PC-9 (cell line): Measurements from ENCODE around the gene UTS2R.

ENCODE experiments used
- EZH2 ChIP-seq: fragments of 200-600 bp; sonication (generic); IDR thresholded peaks from 2 replicates; pipeline ENCODE4 v1.8.0; 2017; ENCODE audit warnings: antibody characterized with exemption, low read depth
- TF ChIP-seq, protein P1 (sequence below): fragments of 200-600 bp; sonication (generic); conservative IDR thresholded peaks from 2 replicates; pipeline ENCODE4 v1.6.1; 2017; ENCODE audit warnings: mixed run types, antibody characterized with exemption, mild to moderate bottlenecking, moderate library complexity

DNA sequence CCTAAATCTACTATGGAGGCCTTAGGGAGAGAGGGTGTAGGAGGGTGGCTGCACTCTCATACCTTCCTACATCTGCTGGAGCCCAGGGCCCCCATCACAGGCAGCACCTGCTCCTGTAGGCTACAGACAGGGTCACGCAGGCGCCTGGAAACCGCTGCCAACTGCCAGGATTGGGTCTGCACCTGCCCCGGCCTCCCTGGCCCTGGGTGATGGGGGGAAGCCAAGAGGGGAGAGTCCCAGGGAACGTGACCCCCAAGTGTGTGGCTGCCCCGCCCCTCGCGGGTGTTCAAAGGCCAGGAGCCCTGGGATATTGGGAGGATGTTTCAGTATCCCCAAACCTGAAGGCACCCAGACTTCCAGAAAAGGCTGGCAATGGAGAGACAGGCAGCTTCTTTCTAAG lies 18.1 kb upstream of the UTS2R start:
- TF ChIP-seq, protein P1, sequence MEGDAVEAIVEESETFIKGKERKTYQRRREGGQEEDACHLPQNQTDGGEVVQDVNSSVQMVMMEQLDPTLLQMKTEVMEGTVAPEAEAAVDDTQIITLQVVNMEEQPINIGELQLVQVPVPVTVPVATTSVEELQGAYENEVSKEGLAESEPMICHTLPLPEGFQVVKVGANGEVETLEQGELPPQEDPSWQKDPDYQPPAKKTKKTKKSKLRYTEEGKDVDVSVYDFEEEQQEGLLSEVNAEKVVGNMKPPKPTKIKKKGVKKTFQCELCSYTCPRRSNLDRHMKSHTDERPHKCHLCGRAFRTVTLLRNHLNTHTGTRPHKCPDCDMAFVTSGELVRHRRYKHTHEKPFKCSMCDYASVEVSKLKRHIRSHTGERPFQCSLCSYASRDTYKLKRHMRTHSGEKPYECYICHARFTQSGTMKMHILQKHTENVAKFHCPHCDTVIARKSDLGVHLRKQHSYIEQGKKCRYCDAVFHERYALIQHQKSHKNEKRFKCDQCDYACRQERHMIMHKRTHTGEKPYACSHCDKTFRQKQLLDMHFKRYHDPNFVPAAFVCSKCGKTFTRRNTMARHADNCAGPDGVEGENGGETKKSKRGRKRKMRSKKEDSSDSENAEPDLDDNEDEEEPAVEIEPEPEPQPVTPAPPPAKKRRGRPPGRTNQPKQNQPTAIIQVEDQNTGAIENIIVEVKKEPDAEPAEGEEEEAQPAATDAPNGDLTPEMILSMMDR = no peak
- no peak for TF ChIP-seq EZH2
